ENCODE data around the gene CD99. TPM values are rescaled to one million over a fixed set of nuclear protein-coding genes. Genes with fewer than 3 reads are reported as not detected.
"Not testable (repeated sequence)": the region's sequence is repeated elsewhere in the genome, so short reads cannot be mapped to it uniquely, and the experiment has no call there.

CD99 gene
- total RNA-seq, 2 donors from 2014 or later, result 234 to 282 TPM

DNA sequence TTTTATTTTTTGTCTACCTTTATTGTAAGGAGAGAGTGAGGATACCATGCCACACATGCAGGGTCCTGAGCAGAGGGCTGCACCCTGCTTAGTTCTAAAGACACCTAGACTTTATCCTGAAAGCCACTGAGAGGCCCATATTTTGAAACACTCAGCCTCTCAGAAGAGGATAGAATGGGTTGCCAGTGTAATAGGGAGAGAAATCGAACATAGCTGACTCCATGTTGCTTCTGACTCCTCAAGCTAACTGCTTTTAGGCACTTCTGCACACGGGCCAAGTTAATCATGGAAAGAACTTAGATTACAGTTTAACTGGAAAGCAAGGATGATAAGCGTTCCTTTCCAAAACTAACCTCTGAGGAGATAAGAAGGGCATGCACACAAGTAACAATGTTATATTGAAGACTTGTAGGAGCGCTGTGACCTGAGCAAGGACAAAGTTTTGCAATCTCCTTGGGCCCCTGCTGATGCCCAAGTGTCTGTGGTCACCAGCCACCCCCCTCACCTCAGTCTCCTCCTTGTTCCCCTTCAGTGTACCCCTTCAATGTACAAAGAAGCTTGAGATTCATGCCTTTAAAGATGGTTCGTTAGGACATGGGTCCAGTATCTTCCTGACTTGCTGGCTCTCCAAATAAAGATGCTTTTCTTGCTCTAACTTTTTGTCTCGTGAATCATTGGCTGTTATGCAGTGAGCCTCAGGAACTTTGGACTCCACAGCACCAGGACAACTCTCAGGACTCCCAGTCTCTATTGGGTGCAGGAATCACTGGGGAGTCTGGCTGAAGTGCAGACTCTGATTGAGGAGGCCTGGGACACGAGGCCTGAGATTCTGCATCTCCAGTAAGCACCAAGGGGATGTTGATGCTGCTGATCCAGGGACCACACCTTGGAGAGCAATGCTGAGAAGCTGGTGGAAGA is 25.4 kb upstream of the CD99 start:
- TF ChIP-seq, protein P1, sequence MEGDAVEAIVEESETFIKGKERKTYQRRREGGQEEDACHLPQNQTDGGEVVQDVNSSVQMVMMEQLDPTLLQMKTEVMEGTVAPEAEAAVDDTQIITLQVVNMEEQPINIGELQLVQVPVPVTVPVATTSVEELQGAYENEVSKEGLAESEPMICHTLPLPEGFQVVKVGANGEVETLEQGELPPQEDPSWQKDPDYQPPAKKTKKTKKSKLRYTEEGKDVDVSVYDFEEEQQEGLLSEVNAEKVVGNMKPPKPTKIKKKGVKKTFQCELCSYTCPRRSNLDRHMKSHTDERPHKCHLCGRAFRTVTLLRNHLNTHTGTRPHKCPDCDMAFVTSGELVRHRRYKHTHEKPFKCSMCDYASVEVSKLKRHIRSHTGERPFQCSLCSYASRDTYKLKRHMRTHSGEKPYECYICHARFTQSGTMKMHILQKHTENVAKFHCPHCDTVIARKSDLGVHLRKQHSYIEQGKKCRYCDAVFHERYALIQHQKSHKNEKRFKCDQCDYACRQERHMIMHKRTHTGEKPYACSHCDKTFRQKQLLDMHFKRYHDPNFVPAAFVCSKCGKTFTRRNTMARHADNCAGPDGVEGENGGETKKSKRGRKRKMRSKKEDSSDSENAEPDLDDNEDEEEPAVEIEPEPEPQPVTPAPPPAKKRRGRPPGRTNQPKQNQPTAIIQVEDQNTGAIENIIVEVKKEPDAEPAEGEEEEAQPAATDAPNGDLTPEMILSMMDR (IDR thresholded peaks at IDR 0.05), result no peak
- DNase-seq (ENCODE audit: low spot score), result no peak
- no peak overlapping the region for H3K27ac ChIP-seq
- no peak overlapping the region for H3K4me3 ChIP-seq
- H3K27me3 ChIP-seq, result no peaks in the 10 kb centered on the region
- H3K36me3 ChIP-seq, result no peaks in the 10 kb centered on the region
- no peaks in the 10 kb centered on the region for H3K9me3 ChIP-seq
- no peaks in the 10 kb centered on the region for H3K4me1 ChIP-seq

DNA sequence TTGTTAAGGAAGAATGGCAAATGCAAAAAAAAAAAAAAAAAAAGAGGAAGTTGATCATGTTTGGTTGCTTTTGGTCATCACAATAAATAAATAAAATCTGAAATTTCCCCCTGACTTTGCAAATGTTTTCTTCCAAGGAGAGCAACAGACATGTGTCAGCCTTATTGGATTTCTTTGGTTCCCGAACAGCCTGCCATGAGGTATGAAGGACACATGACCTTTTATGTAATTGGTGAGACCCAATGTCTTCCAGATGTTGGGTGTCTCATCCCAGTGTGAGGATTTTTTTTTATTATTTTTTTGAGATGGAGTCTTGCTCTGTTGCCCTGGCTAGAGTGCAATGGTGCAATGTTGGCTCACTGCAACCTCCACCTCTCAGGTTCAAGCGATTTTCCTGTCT is 24.6 kb upstream of the CD99 start:
- no peaks in the 10 kb centered on the region for H3K9me3 ChIP-seq
- H3K36me3 ChIP-seq, result no peaks in the 10 kb centered on the region
- TF ChIP-seq, protein P1 (IDR thresholded peaks at IDR 0.05), result no peak
- no peak overlapping the region for H3K27ac ChIP-seq
- H3K4me1 ChIP-seq, result no peaks in the 10 kb centered on the region
- no peaks in the 10 kb centered on the region for H3K27me3 ChIP-seq
- no peak for DNase-seq (ENCODE audit: low spot score)
- no peak overlapping the region for H3K4me3 ChIP-seq

DNA sequence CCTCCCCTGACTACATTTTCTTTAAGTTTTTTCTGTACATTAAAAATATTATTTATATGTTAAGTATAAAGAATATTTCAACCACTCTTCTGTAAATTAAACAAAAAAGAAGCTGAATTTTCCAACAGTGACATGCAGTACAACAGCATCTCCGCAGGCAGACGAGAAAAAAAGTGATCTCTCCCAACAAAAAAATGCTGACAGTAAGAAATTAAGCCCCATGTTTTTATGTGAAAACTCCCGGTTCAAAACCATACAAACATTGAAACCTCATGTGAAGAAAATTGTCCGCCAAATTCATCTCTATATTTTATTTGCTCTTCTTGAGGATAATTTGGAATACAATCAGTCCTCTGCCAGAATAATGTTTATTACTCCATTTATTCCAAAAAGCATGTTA is 20.1 kb upstream of the CD99 start:
- no peak overlapping the region for H3K4me3 ChIP-seq
- H3K36me3 ChIP-seq, result no peaks in the 10 kb centered on the region
- DNase-seq (ENCODE audit: low spot score), result no peak
- H3K27ac ChIP-seq, result no peak overlapping the region
- H3K4me1 ChIP-seq, result no peaks in the 10 kb centered on the region
- no peaks in the 10 kb centered on the region for H3K27me3 ChIP-seq
- TF ChIP-seq, protein P1 (IDR thresholded peaks at IDR 0.05), result no peak
- no peaks in the 10 kb centered on the region for H3K9me3 ChIP-seq

DNA sequence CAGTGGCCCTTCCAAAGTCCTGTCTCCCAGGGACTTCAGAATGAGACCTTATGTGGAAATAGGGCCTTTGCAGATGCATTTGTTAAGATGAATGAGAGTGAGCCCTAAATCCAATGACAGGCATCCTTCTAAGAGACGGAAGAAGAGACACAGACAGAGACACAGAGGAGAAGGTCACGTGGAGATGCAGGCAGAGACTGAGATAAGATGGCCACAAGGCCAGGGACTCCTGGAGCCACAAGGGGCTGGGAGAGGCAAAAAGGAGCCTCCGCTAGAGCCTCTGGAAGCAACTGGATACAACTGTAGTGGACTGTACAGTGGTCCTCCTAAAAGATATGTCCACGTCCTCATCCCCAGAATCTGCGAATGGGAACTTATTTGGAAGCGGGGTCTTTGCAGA is 19.0 kb upstream of the CD99 start:
- Histone ChIP-seq H3K27me3 (no peaks in the 10 kb centered on the region), H3K9me3 (no peaks in the 10 kb centered on the region), H3K4me3 (no peak overlapping the region), H3K27ac (no peak overlapping the region), H3K36me3 (no peaks in the 10 kb centered on the region), H3K4me1 (peaks cover 0 to under 1% of the 10 kb centered on the region in 2 donors)
- TF ChIP-seq, protein P1 (IDR thresholded peaks at IDR 0.05), result no peak
- no peak for DNase-seq (ENCODE audit: low spot score)

DNA sequence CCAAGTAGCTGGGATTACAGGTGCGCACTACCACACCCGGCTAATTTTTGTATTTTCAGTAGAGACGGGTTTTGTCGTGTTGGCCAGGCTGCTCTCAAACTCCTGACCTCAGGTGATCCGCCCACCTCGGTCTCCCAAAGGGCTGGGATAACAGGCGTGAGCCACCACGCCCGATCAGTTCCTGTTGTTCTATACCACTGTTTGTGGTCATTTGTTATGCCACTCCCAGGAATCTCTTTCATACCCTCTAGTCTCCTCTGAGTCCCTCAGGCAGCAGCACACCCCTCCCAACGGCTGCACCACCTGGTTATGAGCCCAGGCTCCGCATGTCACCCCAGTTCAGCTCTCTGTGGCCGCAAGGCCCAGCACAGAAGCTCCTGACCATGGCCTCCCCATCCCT is 17.5 kb upstream of the CD99 start:
- Histone ChIP-seq H3K4me3 (no peak overlapping the region), H3K27me3 (no peaks in the 10 kb centered on the region), H3K9me3 (no peaks in the 10 kb centered on the region), H3K36me3 (no peaks in the 10 kb centered on the region), H3K4me1 (peaks cover 0 to 8% of the 10 kb centered on the region in 2 donors), H3K27ac (no peak overlapping the region)
- TF ChIP-seq, protein P1 (IDR thresholded peaks at IDR 0.05), result no peak
- DNase-seq (ENCODE audit: low spot score), result no peak

DNA sequence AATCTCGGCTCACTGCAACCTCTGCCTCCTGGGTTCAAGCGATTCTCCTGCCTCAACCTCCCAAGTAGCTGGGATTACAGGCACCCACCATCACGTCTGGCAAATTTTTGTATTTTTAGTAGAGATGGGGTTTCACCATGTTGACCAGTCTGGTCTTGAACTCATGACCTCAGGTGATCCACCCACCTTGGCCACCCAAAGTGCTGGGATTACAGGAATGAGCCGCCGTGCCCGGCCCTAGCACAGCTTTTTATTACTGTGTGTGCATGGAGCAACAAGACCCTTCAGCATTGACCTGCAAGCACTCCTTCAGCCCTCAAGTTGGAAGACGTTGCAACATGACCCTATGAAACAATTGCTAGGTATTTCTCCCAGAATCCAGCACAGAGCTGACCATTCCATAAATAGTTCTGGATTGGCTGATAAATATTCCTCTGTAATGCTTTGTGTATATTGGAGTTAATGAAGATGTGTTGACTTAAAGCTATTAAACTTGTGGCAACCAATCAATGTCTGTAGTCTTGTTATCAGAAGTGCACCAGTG is 15.4 kb upstream of the CD99 start:
- DNase-seq (ENCODE audit: low spot score); H3K4me3 ChIP-seq; H3K9me3 ChIP-seq; H3K27me3 ChIP-seq; H3K36me3 ChIP-seq; H3K4me1 ChIP-seq; H3K27ac ChIP-seq: not testable (repeated sequence)
